ENCODE results near the gene SYT2.
"Not testable (repeated sequence)": the region's sequence is repeated elsewhere in the genome, so short reads cannot be mapped to it uniquely, and the experiment has no call there.

Gene SYT2

DNA sequence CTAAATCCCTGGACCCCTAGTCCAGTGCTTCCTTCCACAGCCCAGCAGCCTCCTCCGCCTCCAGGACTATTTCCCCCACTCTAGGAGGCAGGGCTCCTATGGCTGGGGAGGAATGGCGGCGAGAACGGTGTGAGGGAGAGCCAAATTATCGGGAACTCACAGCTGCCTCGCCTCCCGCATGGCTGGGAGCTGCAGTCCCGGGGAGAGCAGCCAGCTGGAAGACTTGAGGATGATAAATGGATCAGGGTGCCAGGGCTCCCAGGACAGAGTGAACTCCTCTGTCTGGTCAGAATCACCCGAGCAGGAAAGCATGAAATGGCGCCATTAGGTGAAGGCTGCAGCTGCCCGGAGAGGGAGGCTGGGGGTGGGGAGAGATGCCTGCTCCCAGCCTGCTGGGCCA lies 91.2 kb downstream of the SYT2 start:
- H3K9me3 ChIP-seq (ENCODE audit: control insufficient read depth, low read length); H3K4me1 ChIP-seq (ENCODE audit: control insufficient read depth, insufficient read depth, low read length, poor library complexity, severe bottlenecking); H3K27ac ChIP-seq (ENCODE audit: insufficient read depth, low read length, poor library complexity, severe bottlenecking); H3K4me3 ChIP-seq (ENCODE audit: insufficient read depth, low read depth, low read length, poor library complexity, severe bottlenecking); H3K36me3 ChIP-seq (ENCODE audit: control insufficient read depth, insufficient read depth, low read length); H3K27me3 ChIP-seq (replicated peaks; ENCODE audit: control insufficient read depth, insufficient read depth, low read length, poor library complexity, severe bottlenecking); DNase-seq: not testable (repeated sequence)

DNA sequence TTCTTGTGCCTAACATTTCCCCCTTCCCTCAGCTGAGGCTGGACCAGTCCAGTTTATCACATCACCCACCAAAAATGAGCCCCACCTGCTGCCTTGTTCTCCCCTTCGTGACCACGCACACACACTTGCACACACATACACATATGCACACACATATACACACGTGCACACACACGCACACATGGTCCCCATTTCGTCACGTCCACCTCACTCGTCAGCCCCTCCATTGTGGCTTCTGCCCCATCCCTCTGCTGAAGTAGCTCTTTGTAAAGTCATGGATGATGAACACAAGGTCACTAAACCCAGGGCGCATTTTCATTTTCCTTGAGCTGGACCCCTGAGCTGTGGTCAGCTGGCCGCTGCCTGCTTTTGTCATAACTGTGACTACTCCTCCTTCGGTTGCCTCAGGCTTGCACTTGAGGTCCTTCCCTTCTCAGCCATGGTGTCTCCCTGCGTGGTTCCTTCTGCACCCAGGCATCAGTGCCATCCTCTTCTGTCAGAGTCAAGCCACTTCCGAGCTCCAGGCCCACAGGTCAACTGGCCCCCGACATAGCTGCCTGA lies 93.8 kb downstream of the SYT2 start:
- Histone ChIP-seq H3K4me1 (ENCODE audit: control insufficient read depth, insufficient read depth, low read length, poor library complexity, severe bottlenecking) (no peaks in the 10 kb centered on the region), H3K27me3 (replicated peaks; ENCODE audit: control insufficient read depth, insufficient read depth, low read length, poor library complexity, severe bottlenecking) (no peaks in the 10 kb centered on the region), H3K9me3 (ENCODE audit: control insufficient read depth, low read length) (no peaks in the 10 kb centered on the region), H3K27ac (ENCODE audit: insufficient read depth, low read length, poor library complexity, severe bottlenecking) (no peak overlapping the region), H3K36me3 (ENCODE audit: control insufficient read depth, insufficient read depth, low read length) (no peaks in the 10 kb centered on the region), H3K4me3 (ENCODE audit: insufficient read depth, low read depth, low read length, poor library complexity, severe bottlenecking) (no peak overlapping the region)
- no peak for DNase-seq

DNA sequence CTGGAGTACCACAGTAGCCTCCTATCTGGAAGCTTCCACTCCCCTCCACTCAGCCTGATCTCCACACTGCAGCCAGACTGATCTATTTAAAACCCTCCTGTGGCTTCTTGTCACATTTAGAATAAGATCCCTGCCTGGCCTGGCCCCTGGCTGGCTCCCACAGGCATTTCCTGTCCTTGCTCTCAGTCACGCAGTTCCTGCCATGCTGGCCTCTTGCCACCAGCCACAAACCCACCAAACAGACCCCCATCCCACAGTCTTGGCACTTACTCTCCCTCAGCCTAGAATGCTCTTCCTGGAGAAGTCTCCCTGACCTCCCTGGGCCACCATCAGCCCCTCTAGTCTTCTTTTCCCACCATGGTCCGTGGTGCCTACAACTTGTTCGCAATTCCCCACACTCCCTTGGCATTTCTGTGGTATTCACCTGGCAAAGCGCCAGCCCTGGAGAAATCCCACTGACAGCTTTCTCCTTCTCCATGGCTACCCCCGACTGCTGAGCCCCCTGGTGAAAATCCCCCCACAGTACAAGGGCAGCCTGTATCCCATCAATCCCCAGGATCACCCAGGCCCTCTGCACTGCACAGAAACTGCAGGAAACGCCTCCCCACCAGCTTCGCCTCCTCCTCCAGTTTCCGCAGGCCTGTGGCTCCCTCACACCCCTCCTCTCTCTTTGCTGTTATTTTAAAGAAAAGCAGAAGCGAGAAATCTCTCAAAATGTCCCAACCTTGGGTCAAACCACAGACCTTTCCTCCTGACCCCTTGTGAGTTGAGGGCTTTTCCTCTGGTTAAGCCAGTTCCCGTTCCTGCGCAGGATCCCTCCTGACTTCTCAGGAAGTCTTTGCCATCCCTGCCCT lies 94.5 kb downstream of the SYT2 start:
- DNase-seq: no peak
- no peaks in the 10 kb centered on the region for H3K27me3 ChIP-seq (replicated peaks; ENCODE audit: control insufficient read depth, insufficient read depth, low read length, poor library complexity, severe bottlenecking)

GRCh38 chr1:202615208-202615500 lies 95.1 kb downstream of the SYT2 start:
- not testable (repeated sequence) for H3K4me3 ChIP-seq (ENCODE audit: insufficient read depth, low read depth, low read length, poor library complexity, severe bottlenecking); H3K4me1 ChIP-seq (ENCODE audit: control insufficient read depth, insufficient read depth, low read length, poor library complexity, severe bottlenecking); H3K27ac ChIP-seq (ENCODE audit: insufficient read depth, low read length, poor library complexity, severe bottlenecking); H3K27me3 ChIP-seq (replicated peaks; ENCODE audit: control insufficient read depth, insufficient read depth, low read length, poor library complexity, severe bottlenecking); H3K36me3 ChIP-seq (ENCODE audit: control insufficient read depth, insufficient read depth, low read length); DNase-seq; H3K9me3 ChIP-seq (ENCODE audit: control insufficient read depth, low read length)

More for the DNA sequence above, 94.5 kb downstream of the SYT2 start:
- H3K4me1 ChIP-seq (ENCODE audit: control insufficient read depth, insufficient read depth, low read length, poor library complexity, severe bottlenecking): no peaks in the 10 kb centered on the region
- no peaks in the 10 kb centered on the region for H3K9me3 ChIP-seq (ENCODE audit: control insufficient read depth, low read length)
- no peak overlapping the region for H3K4me3 ChIP-seq (ENCODE audit: insufficient read depth, low read depth, low read length, poor library complexity, severe bottlenecking)
- H3K36me3 ChIP-seq (ENCODE audit: control insufficient read depth, insufficient read depth, low read length): no peaks in the 10 kb centered on the region
- H3K27ac ChIP-seq (ENCODE audit: insufficient read depth, low read length, poor library complexity, severe bottlenecking): no peak overlapping the region

DNA sequence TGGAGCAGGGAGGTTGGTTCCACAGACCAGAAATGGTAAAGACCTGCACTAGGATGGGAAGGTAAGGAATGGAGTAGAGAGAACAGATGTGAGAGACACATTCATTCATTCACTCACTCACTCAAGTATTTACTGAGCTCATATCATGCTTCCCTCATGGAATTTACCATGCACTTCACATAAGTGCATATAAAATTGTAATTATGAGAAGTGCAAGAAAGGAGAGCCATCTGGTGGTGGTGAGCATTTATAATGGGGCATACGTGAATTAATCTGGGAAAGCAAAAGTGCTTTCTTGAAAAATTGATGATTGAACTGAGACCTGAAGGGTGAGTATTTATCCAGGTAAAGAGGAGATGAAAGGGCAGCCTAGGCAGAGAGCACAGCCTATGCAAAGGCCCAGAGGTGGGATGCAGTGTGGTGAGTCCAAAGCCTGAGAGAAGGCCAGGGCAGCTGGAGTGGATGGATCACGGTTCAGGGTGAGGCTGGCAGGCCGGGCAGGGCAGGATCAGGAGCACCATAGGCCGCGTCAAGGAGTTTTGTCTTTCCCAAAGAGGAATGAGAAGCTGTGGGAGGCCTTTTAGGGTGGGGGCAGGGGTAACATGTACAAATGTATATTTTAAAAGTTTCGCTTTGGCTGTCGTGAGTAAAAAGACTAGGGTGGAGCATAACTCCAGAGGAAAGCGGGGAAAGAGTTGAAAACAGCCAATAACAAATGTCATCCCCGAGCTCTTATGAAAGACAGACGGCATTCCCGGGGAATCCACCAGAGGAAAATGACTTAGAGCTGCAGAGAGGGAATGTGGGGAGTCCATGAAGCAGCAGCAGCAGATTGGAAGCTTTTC lies 95.7 kb downstream of the SYT2 start:
- DNase-seq; H3K9me3 ChIP-seq (ENCODE audit: control insufficient read depth, low read length); H3K27ac ChIP-seq (ENCODE audit: insufficient read depth, low read length, poor library complexity, severe bottlenecking); H3K4me1 ChIP-seq (ENCODE audit: control insufficient read depth, insufficient read depth, low read length, poor library complexity, severe bottlenecking); H3K4me3 ChIP-seq (ENCODE audit: insufficient read depth, low read depth, low read length, poor library complexity, severe bottlenecking); H3K36me3 ChIP-seq (ENCODE audit: control insufficient read depth, insufficient read depth, low read length); H3K27me3 ChIP-seq (replicated peaks; ENCODE audit: control insufficient read depth, insufficient read depth, low read length, poor library complexity, severe bottlenecking): not testable (repeated sequence)

GRCh38 chr1:202613571-202613970 lies 96.7 kb downstream of the SYT2 start:
- H3K27me3 ChIP-seq (replicated peaks; ENCODE audit: control insufficient read depth, insufficient read depth, low read length, poor library complexity, severe bottlenecking): no peaks in the 10 kb centered on the region
- no peak for DNase-seq
- H3K36me3 ChIP-seq (ENCODE audit: control insufficient read depth, insufficient read depth, low read length): no peaks in the 10 kb centered on the region

GRCh38 chr1:202612036-202612435 lies 98.2 kb downstream of the SYT2 start:
- not testable (repeated sequence) for H3K4me3 ChIP-seq (ENCODE audit: insufficient read depth, low read depth, low read length, poor library complexity, severe bottlenecking); H3K36me3 ChIP-seq (ENCODE audit: control insufficient read depth, insufficient read depth, low read length); H3K27ac ChIP-seq (ENCODE audit: insufficient read depth, low read length, poor library complexity, severe bottlenecking); H3K27me3 ChIP-seq (replicated peaks; ENCODE audit: control insufficient read depth, insufficient read depth, low read length, poor library complexity, severe bottlenecking); H3K9me3 ChIP-seq (ENCODE audit: control insufficient read depth, low read length); DNase-seq; H3K4me1 ChIP-seq (ENCODE audit: control insufficient read depth, insufficient read depth, low read length, poor library complexity, severe bottlenecking)

More at GRCh38 chr1:202613571-202613970, 96.7 kb downstream of the SYT2 start:
- H3K9me3 ChIP-seq (ENCODE audit: control insufficient read depth, low read length): no peaks in the 10 kb centered on the region
- H3K4me3 ChIP-seq (ENCODE audit: insufficient read depth, low read depth, low read length, poor library complexity, severe bottlenecking): no peak overlapping the region
- no peak overlapping the region for H3K27ac ChIP-seq (ENCODE audit: insufficient read depth, low read length, poor library complexity, severe bottlenecking)
- H3K4me1 ChIP-seq (ENCODE audit: control insufficient read depth, insufficient read depth, low read length, poor library complexity, severe bottlenecking): no peaks in the 10 kb centered on the region

DNA sequence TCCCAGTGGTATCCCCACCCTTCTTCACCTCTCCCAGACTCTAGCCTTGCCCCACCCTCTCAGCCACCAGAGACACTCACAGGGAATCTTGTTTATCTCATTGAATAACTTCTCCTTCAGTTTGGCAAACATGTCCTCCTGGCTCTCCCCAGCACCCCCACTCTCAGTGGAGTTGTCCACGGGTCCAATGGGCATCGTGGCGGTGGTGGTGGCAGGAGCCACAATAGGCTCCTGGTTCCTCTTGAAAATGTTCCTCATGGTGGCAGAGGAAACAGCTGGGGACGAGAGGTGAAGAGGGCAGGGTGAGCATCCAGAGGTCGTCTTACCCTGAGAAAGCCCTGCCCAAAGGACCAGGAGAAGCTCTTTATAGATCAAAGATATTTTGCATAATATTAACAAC lies 104.7 kb downstream of the SYT2 start:
- Histone ChIP-seq H3K4me3 (ENCODE audit: insufficient read depth, low read depth, low read length, poor library complexity, severe bottlenecking) (no peak overlapping the region), H3K36me3 (ENCODE audit: control insufficient read depth, insufficient read depth, low read length) (no peaks in the 10 kb centered on the region), H3K9me3 (ENCODE audit: control insufficient read depth, low read length) (no peaks in the 10 kb centered on the region), H3K27ac (ENCODE audit: insufficient read depth, low read length, poor library complexity, severe bottlenecking) (no peak overlapping the region), H3K27me3 (replicated peaks; ENCODE audit: control insufficient read depth, insufficient read depth, low read length, poor library complexity, severe bottlenecking) (no peaks in the 10 kb centered on the region), H3K4me1 (ENCODE audit: control insufficient read depth, insufficient read depth, low read length, poor library complexity, severe bottlenecking) (no peaks in the 10 kb centered on the region)
- DNase-seq: no peak

GRCh38 chr1:202603435-202603834 lies 106.8 kb downstream of the SYT2 start:
- DNase-seq: no peak
- H3K9me3 ChIP-seq (ENCODE audit: control insufficient read depth, low read length): no peaks in the 10 kb centered on the region
- no peaks in the 10 kb centered on the region for H3K4me1 ChIP-seq (ENCODE audit: control insufficient read depth, insufficient read depth, low read length, poor library complexity, severe bottlenecking)
- no peaks in the 10 kb centered on the region for H3K36me3 ChIP-seq (ENCODE audit: control insufficient read depth, insufficient read depth, low read length)
- no peak overlapping the region for H3K27ac ChIP-seq (ENCODE audit: insufficient read depth, low read length, poor library complexity, severe bottlenecking)
- no peaks in the 10 kb centered on the region for H3K27me3 ChIP-seq (replicated peaks; ENCODE audit: control insufficient read depth, insufficient read depth, low read length, poor library complexity, severe bottlenecking)
- H3K4me3 ChIP-seq (ENCODE audit: insufficient read depth, low read depth, low read length, poor library complexity, severe bottlenecking): no peak overlapping the region

DNA sequence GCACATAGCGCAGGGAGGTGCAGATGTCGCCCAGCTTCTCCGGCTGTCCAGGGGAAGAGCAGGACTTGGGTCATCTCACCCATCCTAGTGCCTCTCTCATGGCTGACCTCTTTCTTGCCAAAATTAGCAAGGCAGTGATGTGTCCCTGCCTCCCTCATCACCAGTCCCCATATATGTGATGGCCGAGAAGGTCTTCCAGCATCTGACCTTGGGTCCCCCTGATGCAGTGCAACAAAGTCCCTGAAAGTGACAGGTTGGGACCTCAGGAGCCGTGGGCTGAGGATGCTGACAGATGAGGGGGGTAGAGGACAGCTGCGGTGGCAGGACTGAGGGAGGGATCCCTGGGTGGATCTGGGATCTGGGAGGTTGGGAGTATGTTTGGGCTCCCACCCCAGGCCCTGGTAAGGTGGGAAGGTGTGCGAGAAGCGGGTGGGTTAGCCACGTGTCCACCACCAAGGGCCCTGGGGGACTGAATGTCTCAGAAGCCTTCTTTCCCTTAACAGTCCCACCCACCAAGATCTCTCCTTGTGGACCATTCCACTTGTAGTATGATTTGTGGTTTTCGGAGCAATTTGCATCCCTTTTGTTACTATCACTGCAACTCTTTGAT lies 109.7 kb downstream of the SYT2 start:
- H3K9me3 ChIP-seq (ENCODE audit: control insufficient read depth, low read length): no peaks in the 10 kb centered on the region
- H3K4me3 ChIP-seq (ENCODE audit: insufficient read depth, low read depth, low read length, poor library complexity, severe bottlenecking): no peak overlapping the region
- no peaks in the 10 kb centered on the region for H3K36me3 ChIP-seq (ENCODE audit: control insufficient read depth, insufficient read depth, low read length)
- H3K27me3 ChIP-seq (replicated peaks; ENCODE audit: control insufficient read depth, insufficient read depth, low read length, poor library complexity, severe bottlenecking): no peaks in the 10 kb centered on the region
- no peak for DNase-seq
- no peak overlapping the region for H3K27ac ChIP-seq (ENCODE audit: insufficient read depth, low read length, poor library complexity, severe bottlenecking)
- no peaks in the 10 kb centered on the region for H3K4me1 ChIP-seq (ENCODE audit: control insufficient read depth, insufficient read depth, low read length, poor library complexity, severe bottlenecking)
